ENCODE results near the gene RTN4. TPM values are rescaled to one million over a fixed set of nuclear protein-coding genes. Genes with fewer than 3 reads are reported as not detected.

Gene RTN4
- total and polyA plus RNA-seq, 9 donors = 110 to 334 (median 200) TPM

DNA sequence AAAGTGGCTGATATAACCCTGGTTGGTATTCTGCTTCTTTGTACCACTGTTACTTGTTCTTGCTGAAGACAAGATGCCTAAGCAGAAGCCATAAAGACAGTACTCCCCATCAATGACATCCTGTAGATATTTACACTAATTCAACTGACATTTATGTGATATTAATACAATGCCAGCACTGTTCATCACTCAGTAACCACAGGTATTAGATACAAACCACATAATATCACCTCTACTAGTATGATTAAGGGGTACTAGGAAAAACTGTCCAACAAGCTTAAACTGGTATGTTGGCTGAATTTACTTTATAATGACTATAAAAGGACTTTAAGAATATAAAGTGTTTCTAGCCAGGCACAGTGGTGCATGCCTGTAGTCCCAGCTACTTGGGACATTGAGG is 65.8 kb downstream of the RTN4 start:
- intact Hi-C loops (cut with DNase I) = no loop called here
- Histone ChIP-seq H3K27ac (no peak overlapping the region), H3K4me1 (ENCODE audit: insufficient read depth) (peaks cover 6% of the 10 kb centered on the region)

DNA sequence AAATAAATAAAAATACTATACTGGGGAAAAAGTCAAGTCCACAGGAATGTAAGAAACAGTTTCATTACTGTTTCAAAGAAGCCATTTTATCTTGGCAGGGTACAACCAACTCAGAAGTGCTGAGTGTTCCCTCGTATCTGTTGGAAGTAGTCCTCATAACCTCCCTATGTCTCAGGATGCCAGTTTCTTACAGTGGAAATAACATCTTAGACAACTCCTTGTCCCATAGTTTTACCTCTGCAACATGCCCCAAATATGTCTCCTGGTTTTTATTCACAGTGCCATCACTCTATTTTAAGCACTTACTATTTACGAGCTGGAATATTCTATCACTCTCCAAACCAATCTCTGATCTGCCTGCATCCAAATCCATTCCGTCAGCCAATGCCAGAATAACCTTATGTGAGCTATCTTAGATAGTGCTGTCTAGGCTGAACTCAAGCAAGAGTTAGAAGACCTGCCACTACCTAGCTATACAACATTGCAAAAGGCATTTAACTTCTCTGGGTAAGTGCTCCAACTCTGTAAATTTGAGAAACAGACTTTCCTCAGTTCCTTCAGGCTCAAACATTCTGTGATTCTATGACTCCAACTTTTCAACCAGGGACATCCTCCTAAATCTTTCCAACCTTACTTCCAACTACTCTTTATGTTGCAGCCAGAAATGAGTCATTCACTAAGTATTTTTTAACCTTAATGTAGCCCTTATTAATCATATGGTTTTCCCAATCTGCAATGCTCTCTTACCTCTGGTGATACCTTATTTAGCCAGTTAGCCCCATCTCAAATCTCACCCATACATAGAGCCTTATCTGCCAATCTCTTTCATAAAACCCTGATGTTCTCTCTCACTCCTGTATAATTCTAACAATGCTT is 66.7 kb downstream of the RTN4 start:
- H3K27ac ChIP-seq = no peak overlapping the region
- no peaks in the 10 kb centered on the region for H3K9me3 ChIP-seq
- no peak for DNase-seq
- peaks cover 6% of the 10 kb centered on the region for H3K4me1 ChIP-seq (ENCODE audit: insufficient read depth)
- TF ChIP-seq, protein P1, sequence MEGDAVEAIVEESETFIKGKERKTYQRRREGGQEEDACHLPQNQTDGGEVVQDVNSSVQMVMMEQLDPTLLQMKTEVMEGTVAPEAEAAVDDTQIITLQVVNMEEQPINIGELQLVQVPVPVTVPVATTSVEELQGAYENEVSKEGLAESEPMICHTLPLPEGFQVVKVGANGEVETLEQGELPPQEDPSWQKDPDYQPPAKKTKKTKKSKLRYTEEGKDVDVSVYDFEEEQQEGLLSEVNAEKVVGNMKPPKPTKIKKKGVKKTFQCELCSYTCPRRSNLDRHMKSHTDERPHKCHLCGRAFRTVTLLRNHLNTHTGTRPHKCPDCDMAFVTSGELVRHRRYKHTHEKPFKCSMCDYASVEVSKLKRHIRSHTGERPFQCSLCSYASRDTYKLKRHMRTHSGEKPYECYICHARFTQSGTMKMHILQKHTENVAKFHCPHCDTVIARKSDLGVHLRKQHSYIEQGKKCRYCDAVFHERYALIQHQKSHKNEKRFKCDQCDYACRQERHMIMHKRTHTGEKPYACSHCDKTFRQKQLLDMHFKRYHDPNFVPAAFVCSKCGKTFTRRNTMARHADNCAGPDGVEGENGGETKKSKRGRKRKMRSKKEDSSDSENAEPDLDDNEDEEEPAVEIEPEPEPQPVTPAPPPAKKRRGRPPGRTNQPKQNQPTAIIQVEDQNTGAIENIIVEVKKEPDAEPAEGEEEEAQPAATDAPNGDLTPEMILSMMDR (IDR thresholded peaks at IDR 0.05) = no peak
- TF ChIP-seq EP300 (IDR thresholded peaks at IDR 0.05) = no peak
- no peak for TF ChIP-seq POLR2A (IDR thresholded peaks at IDR 0.05)
- intact Hi-C loops (cut with DNase I) = no loop called here
- no peaks in the 10 kb centered on the region for H3K36me3 ChIP-seq
- 31 to 36% (median 35%) methylated on average over 3 of the region's 3 CpGs for WGBS, 3 donors
- no peaks in the 10 kb centered on the region for H3K27me3 ChIP-seq
- H3K4me3 ChIP-seq = no peak overlapping the region

More for the DNA sequence above, 65.8 kb downstream of the RTN4 start:
- Histone ChIP-seq H3K9me3 (no peaks in the 10 kb centered on the region), H3K4me3 (no peak overlapping the region), H3K36me3 (no peaks in the 10 kb centered on the region), H3K27me3 (no peaks in the 10 kb centered on the region)
- no peak for DNase-seq
- TF ChIP-seq, protein P1 (IDR thresholded peaks at IDR 0.05) = no peak
- TF ChIP-seq EP300 (IDR thresholded peaks at IDR 0.05) = no peak
- no peak for TF ChIP-seq POLR2A (IDR thresholded peaks at IDR 0.05)

DNA sequence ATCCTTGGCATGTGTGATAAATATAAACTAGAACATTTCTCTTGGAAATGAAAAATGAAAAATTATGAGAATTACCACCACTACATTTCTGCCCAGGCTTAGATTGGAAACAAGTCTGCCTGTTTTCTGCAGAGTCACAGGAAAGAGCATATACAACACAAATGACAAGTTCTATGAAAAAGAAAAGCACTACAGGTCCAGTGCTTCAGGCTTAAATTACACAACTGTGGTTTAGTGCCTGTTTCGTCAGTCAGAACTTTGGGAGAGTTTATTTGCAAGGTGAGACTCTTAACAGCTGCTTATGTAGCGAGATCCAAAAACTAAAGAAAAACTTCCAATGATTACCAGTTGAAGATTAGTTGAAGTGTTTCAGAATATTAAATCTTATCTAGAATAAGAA is 68.9 kb downstream of the RTN4 start:
- intact Hi-C loops (cut with DNase I) = no loop called here
- Histone ChIP-seq H3K4me3 (no peak overlapping the region), H3K4me1 (ENCODE audit: insufficient read depth) (peaks cover 4% of the 10 kb centered on the region), H3K36me3 (no peaks in the 10 kb centered on the region), H3K27me3 (no peaks in the 10 kb centered on the region), H3K27ac (no peak overlapping the region), H3K9me3 (no peaks in the 10 kb centered on the region)
- DNase-seq = no peak
- no peak for TF ChIP-seq EP300 (IDR thresholded peaks at IDR 0.05)
- TF ChIP-seq, protein P1 (IDR thresholded peaks at IDR 0.05) = no peak
- no peak for TF ChIP-seq POLR2A (IDR thresholded peaks at IDR 0.05)
- 82 to 91% (median 84%) methylated on average over 2 of the region's 2 CpGs for WGBS, 3 donors

DNA sequence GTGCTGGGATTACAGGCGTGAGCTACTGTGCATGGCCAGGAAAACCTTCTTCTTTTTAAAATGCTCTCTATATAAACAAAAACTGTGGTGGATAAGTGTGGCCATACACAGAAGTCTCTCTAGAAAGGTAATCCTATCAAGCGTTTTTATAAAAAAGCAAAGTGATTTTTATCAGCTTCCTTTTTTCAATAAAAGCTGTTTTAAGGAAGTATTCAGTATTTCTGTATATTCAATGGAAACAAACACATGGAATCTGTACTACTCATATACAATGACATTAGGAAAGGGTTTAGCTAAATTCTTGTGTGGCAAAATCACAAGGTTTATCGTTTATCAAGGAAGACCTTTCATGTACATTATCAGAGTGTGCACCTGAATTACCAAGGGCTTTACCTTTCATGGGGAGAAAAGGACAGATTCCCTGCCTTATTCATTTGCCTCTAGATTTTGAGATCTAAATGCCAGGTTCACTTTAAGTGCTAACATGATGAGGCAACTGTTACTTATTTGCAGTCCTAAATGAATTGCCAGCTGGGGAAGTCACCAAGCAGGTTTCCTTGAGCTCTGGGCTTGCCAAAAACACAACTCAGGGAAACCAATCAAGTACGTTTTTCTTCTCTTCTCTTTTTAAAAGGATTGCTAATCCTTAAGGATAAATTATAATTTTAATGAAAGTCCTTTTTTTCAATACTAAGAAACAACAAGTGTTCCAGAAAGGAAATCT is 70.8 kb downstream of the RTN4 start:
- H3K36me3 ChIP-seq = no peaks in the 10 kb centered on the region
- DNase-seq = no peak
- H3K4me1 ChIP-seq (ENCODE audit: insufficient read depth) = peaks cover 3% of the 10 kb centered on the region
- intact Hi-C loops (cut with DNase I) = no loop called here
- TF ChIP-seq EP300 (IDR thresholded peaks at IDR 0.05) = no peak
- TF ChIP-seq, protein P1 (IDR thresholded peaks at IDR 0.05) = no peak
- no peak for TF ChIP-seq POLR2A (IDR thresholded peaks at IDR 0.05)
- no peak overlapping the region for H3K27ac ChIP-seq
- WGBS, 3 donors = 72 to 79% (median 76%) methylated on average over 4 of the region's 4 CpGs
- no peak overlapping the region for H3K4me3 ChIP-seq
- H3K9me3 ChIP-seq = no peaks in the 10 kb centered on the region
- H3K27me3 ChIP-seq = no peaks in the 10 kb centered on the region
